ENCODE results near the gene STOX2. TPM values are rescaled to one million over a fixed set of nuclear protein-coding genes. Genes with fewer than 3 reads are reported as not detected.
"Not testable (repeated sequence)": the region's sequence is repeated elsewhere in the genome, so short reads cannot be mapped to it uniquely, and the experiment has no call there.

Gene STOX2
- total RNA-seq, 1 experiment from 2014 or later = 2.2 TPM

- DNase-seq (ENCODE audit: extremely low read depth, low read depth) = no peak
These were observed 30.4 kb downstream of the STOX2 start for GRCh38 chr4:183935355-183936005.

- DNase-seq (ENCODE audit: extremely low read depth, low read depth) = no peak
These were observed 30.9 kb downstream of the STOX2 start for GRCh38 chr4:183936047-183936446.

GRCh38 chr4:183936574-183937345, 31.7 kb downstream of the STOX2 start:
- peak; percentile 25 for DNase-seq (ENCODE audit: extremely low read depth, low read depth)

GRCh38 chr4:183940864-183941263, 35.8 kb downstream of the STOX2 start:
- DNase-seq (ENCODE audit: extremely low read depth, low read depth) = no peak

- no peak for DNase-seq (ENCODE audit: extremely low read depth, low read depth)
These were observed 36.9 kb downstream of the STOX2 start for GRCh38 chr4:183941964-183942363.

- DNase-seq (ENCODE audit: extremely low read depth, low read depth) = no peak
These were observed 40.6 kb downstream of the STOX2 start for GRCh38 chr4:183945741-183946140.

GRCh38 chr4:183950536-183950935, 45.4 kb downstream of the STOX2 start:
- no peak for DNase-seq (ENCODE audit: extremely low read depth, low read depth)

GRCh38 chr4:183952652-183953051, 47.5 kb downstream of the STOX2 start:
- DNase-seq (ENCODE audit: extremely low read depth, low read depth) = not testable (repeated sequence)

- DNase-seq (ENCODE audit: extremely low read depth, low read depth) = no peak
These were observed 54.4 kb downstream of the STOX2 start for GRCh38 chr4:183959319-183960045.

- DNase-seq (ENCODE audit: extremely low read depth, low read depth) = peak; percentile 27
These were observed 54.9 kb downstream of the STOX2 start for GRCh38 chr4:183960046-183960420.

- no peak for DNase-seq (ENCODE audit: extremely low read depth, low read depth)
These were observed 55.9 kb downstream of the STOX2 start for GRCh38 chr4:183960962-183961541.

GRCh38 chr4:183961795-183962194, 56.7 kb downstream of the STOX2 start:
- DNase-seq (ENCODE audit: extremely low read depth, low read depth) = no peak

GRCh38 chr4:183962419-183962818, 57.3 kb downstream of the STOX2 start:
- no peak for DNase-seq (ENCODE audit: extremely low read depth, low read depth)

- DNase-seq (ENCODE audit: extremely low read depth, low read depth) = no peak
These were observed 61.3 kb downstream of the STOX2 start for GRCh38 chr4:183966371-183966770.

- no peak for DNase-seq (ENCODE audit: extremely low read depth, low read depth)
These were observed 62.2 kb downstream of the STOX2 start for GRCh38 chr4:183967266-183967665.

GRCh38 chr4:183968502-183968901, 63.4 kb downstream of the STOX2 start:
- DNase-seq (ENCODE audit: extremely low read depth, low read depth) = no peak

- DNase-seq (ENCODE audit: extremely low read depth, low read depth) = no peak
These were observed 63.8 kb downstream of the STOX2 start for GRCh38 chr4:183968931-183969330.

GRCh38 chr4:183969596-183969995, 64.5 kb downstream of the STOX2 start:
- no peak for DNase-seq (ENCODE audit: extremely low read depth, low read depth)

- DNase-seq (ENCODE audit: extremely low read depth, low read depth) = no peak
These were observed 66.9 kb downstream of the STOX2 start for GRCh38 chr4:183971929-183972490.

- no peak for DNase-seq (ENCODE audit: extremely low read depth, low read depth)
These were observed 72.6 kb downstream of the STOX2 start for GRCh38 chr4:183977707-183978106.

- DNase-seq (ENCODE audit: extremely low read depth, low read depth) = no peak
These were observed 79.5 kb downstream of the STOX2 start for GRCh38 chr4:183984566-183984965.

All from NCI-H460 (cell line).